Lower leg skin (tissue), 4 donors: ENCODE measurements around the gene ACTRT2. TPM values are rescaled to one million over a fixed set of nuclear protein-coding genes. Genes with fewer than 3 reads are reported as not detected.
A peak's percentile ranks its signal among the peaks of the same experiment; 100 is the strongest.

Source experiments
- DNase-seq, 2 donors: peaks; one replicate each; pipeline ENCODE4 v3.0.0-alpha.2; 2019; ENCODE audit warnings: low spot score in 2 of 2
- H3K4me3 ChIP-seq: fragments of 200-600 bp; sonication (generic); 2 replicates; pipeline ENCODE4 v1.5.1; 2017; ENCODE audit warnings: mild to moderate bottlenecking, low read depth; ENCODE audit not compliant: poor library complexity, severe bottlenecking
- POLR2A ChIP-seq, 2 donors: fragments of 450-650 bp; IDR thresholded peaks; one replicate each; pipeline ENCODE4 v1.6.1; 2016 to 2017; ENCODE audit warnings: antibody characterized with exemption in 2 of 2, mild to moderate bottlenecking in 1 of 2, moderate library complexity in 1 of 2
- WGBS, 2 donors: methylation state at CpG; one replicate each; pipeline ENCODE4 v1.1.5; 2018; 5-methylcytosine and 5-hydroxymethylcytosine counted together
- intact Hi-C: fragments of 100-400 bp; cut with DNase I; formaldehyde crosslinking; loops from one replicate; pipeline ENCODE4 v1.15.0; 2023; ENCODE audit warnings: low total_unique reads
- total RNA-seq, 4 donors: library from RNA; depleted of rRNA; stranded (reverse); fragments of >200 nt; gene quantifications; one replicate each; pipeline ENCODE4 v1.1.0, GENCODE V29; 2016
- TF ChIP-seq, protein P1 (sequence below), 3 donors: fragments of 450-650 bp; IDR thresholded peaks; one replicate each; pipeline ENCODE4 v1.5.1; 2016; ENCODE audit warnings: antibody characterized with exemption in 3 of 3, mild to moderate bottlenecking in 3 of 3, moderate library complexity in 2 of 3

Gene ACTRT2
- total RNA-seq: not detected

DNA sequence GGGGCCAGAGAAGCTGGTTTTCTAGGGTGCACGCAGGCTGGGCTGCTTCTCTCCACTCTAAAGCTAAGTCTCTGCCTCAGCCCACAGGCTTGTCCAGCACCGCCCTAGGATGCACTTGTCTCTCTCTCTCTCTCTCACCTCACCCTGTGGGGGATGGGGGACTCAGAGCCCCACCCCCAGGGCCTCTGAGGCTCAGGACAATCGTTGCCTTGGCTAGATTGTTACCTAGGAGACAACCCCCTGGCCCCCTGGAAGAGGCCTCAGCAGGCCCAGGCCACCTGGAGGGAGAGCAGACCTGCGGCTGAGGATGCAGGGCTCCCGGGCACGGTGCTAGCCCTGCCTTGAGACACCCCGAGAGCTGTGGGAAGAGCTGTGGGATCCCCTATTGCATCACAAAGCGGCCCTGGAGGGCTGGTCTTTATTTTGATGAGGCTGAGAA lies at the start of gene ACTRT2:
Gene ACTRT2 (plus strand): TSS at position 235 of the 439 bp plus-strand sequence. CDS start 220 bp downstream, outside the sequence.
- no peak for DNase-seq
- TF ChIP-seq, protein P1, sequence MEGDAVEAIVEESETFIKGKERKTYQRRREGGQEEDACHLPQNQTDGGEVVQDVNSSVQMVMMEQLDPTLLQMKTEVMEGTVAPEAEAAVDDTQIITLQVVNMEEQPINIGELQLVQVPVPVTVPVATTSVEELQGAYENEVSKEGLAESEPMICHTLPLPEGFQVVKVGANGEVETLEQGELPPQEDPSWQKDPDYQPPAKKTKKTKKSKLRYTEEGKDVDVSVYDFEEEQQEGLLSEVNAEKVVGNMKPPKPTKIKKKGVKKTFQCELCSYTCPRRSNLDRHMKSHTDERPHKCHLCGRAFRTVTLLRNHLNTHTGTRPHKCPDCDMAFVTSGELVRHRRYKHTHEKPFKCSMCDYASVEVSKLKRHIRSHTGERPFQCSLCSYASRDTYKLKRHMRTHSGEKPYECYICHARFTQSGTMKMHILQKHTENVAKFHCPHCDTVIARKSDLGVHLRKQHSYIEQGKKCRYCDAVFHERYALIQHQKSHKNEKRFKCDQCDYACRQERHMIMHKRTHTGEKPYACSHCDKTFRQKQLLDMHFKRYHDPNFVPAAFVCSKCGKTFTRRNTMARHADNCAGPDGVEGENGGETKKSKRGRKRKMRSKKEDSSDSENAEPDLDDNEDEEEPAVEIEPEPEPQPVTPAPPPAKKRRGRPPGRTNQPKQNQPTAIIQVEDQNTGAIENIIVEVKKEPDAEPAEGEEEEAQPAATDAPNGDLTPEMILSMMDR (IDR thresholded peaks at IDR 0.05): no peak
- TF ChIP-seq POLR2A (IDR thresholded peaks at IDR 0.05): no peak
- WGBS, 2 donors: 50 to 65% methylated on average over 3 to 8 of the region's 8 CpGs
- no peak within 1 kb of the TSS for H3K4me3 ChIP-seq
- intact Hi-C loops: no loop called here

DNA sequence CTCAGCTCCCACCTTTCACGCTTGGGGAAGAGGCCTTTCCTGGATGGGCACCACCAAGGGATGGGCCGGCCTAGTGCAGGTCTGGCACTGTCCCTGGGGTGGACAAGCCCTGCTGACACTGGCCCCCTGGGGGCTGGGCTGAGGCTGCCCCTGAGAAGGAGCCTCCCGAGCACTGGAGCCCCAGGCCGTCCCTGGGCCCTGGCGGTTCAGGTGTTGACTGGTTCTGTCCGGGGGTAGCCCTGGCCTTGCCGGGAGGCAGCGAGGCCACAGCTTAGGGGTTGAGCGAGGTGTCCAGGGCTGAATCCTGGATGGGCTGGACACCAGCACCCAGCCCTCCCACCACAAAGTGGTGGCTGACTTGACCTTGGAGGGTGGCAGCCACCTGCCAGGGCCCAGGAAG lies 49.7 kb upstream of the ACTRT2 start:
- peak in 1 of 2 donors; percentile 75 for DNase-seq
- WGBS, 2 donors: 86 to 92% methylated on average over 7 to 9 of the region's 9 CpGs

DNA sequence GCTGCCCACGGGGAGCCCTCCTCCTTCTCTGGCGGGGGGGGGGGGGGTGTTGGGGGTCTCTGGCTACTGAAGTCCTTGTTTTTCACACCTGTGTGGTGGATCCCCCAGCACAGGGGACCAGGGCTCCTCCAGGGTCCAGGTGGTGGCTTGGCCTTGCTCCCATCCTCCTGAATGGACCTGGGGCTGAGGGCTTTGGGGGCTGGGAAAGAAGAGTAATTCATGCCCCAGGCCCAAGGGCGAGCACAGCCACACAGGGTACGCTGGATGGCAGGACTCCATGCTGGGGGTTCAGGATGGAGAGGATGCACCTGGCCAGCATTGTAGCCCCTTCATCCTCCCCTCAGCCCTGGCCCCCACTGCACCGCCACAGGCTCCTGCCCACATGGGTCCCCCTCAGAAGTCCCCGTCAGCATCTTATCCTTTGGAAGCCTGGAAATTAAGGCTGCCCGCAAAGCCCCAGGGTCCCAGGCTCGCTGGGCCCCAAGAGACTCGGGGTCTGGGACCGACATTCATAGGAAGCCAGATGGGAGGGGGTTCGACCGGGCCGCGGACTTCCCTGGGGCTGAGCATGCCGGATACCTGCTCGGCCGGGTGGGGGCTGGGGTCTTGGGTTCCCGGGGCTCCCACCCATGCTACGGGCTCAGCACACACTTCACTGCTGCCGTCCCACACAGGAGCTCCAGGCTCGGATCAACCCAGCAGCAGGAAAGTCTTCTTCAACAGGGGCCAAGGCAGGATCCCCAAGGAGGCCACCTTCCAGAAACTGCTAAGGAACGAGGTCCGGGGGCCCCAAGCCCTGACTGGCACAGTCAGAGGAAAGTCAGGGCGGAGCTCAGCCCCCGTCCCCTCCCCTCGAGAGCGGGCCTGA lies 49.0 kb upstream of the ACTRT2 start:
- intact Hi-C loops: no loop called here
- TF ChIP-seq, protein P1 (IDR thresholded peaks at IDR 0.05): no peak
- TF ChIP-seq POLR2A (IDR thresholded peaks at IDR 0.05): no peak
- H3K4me3 ChIP-seq: no peak overlapping the region
- peak in 1 of 2 donors; percentile 77 for DNase-seq
- WGBS, 2 donors: 77 to 84% methylated on average over 18 to 25 of the region's 27 CpGs

More for the DNA sequence above, 49.7 kb upstream of the ACTRT2 start:
- intact Hi-C loops: no loop called here
- H3K4me3 ChIP-seq: no peak overlapping the region
- TF ChIP-seq, protein P1 (IDR thresholded peaks at IDR 0.05): no peak
- TF ChIP-seq POLR2A (IDR thresholded peaks at IDR 0.05): no peak

DNA sequence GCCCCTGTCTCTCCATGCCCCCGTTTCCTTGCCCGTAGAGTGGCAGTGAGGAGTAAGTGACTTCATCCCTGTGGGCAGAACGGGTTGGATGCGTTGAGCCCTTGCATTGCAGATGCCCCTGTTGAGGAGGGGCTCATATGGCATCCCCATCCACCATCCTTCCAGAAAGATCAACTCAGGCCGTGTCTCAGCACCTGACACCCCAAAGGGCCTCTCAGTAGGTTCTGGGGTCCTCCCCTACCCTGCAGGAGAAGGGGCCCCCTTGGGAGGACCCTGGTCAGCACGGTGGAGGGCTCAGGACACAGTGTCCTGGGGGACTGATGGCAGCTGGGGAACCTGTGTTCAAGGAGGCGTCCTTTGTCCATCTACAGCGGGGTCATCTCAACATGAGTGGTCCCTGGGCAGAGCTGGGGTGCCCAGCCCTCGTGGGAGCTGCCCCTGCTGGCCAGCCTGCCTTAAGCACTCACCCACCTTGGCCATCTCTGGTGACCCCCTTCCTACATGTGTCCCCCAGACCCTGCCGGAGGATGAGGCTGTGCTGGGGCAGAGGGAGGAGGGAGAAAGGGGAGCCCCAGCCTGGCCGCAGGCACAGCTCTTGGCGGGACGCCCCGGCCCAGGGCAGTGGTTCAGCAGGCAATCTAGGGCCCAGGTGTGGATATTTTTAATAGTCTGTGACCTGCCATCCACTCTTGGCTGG lies 48.2 kb upstream of the ACTRT2 start:
- no peak overlapping the region for H3K4me3 ChIP-seq
- intact Hi-C loops: no loop called here
- TF ChIP-seq, protein P1 (IDR thresholded peaks at IDR 0.05): no peak
- TF ChIP-seq POLR2A (IDR thresholded peaks at IDR 0.05): no peak
- peak in 1 of 2 donors; percentile 75 for DNase-seq
- 62 to 73% methylated on average over 13 to 14 of the region's 14 CpGs for WGBS, 2 donors

DNA sequence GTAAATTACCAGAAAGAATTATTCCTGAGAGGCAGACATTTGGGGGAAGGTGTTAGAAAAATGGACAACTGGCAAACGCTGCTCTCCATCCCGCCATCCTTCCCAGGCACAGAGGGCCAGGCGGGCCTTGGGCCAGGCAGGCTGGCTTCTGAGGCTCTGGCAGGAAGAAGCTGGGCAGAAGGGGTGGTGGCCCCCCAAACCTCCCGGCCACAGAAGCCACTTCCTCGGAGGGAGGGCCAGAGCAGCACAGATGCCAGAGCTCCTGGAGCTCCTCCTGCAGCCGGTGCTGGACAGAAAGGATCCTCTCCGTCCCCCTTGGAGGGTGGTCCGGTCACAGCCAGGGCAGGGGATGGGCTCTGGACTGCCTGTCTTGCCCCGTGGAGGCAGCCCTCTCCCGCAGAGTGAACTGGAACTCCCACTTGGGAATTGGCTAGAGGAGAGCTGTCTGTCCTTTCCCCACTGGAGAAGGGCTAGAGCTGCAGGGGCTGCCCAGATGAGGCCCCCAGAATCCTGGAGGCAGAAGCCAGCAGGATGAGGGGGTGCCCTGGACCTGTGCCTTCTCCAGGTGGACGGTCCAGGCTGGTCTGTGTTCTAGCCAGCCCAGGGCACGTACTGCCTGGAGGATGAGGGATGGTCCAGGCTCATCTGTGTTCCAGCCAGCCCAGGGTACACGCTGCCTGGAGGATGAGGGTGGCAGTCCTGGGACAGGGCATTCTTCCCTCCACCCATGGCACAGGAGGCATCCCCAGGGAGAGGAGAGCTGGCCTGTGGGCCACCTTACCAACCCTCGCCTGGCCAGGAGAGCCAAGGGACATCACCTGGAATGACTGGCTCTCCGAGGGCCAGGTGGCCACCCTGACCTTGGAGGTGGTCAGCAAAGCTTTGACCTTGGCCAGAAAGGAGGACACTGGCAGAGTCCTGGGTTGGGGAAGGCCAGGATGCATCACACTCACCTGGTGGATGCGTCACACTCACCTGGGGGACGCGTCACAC lies 47.4 kb upstream of the ACTRT2 start:
- intact Hi-C loops: no loop called here
- peak in 1 of 2 donors; percentile 69 for DNase-seq
- TF ChIP-seq, protein P1 (IDR thresholded peaks at IDR 0.05): no peak
- no peak for TF ChIP-seq POLR2A (IDR thresholded peaks at IDR 0.05)
- 51 to 63% methylated on average over 11 to 14 of the region's 18 CpGs for WGBS, 2 donors
- H3K4me3 ChIP-seq: no peak overlapping the region
